ENCODE data around the gene ITGB6.

DNA sequence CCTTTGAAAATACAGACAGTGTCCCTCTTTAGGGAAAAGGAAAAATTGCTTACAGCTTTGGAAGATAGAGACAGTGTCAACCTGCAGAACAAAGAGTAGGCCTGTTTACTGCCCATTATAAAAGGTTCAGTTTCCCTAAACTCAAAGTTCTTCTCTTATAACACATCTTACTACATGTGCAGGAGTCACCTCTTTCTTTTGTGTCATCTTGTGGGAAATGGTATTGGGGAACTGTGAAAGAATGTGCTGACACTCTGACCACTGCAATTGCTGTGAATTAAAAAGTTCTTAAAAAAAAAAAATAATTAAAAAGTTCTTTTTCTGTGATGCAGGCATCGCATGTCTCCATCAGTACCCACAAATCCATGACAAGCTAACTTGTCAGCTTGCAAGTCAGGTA lies 2.9 kb upstream of the ITGB6 start:
- TF ChIP-seq, protein P1, sequence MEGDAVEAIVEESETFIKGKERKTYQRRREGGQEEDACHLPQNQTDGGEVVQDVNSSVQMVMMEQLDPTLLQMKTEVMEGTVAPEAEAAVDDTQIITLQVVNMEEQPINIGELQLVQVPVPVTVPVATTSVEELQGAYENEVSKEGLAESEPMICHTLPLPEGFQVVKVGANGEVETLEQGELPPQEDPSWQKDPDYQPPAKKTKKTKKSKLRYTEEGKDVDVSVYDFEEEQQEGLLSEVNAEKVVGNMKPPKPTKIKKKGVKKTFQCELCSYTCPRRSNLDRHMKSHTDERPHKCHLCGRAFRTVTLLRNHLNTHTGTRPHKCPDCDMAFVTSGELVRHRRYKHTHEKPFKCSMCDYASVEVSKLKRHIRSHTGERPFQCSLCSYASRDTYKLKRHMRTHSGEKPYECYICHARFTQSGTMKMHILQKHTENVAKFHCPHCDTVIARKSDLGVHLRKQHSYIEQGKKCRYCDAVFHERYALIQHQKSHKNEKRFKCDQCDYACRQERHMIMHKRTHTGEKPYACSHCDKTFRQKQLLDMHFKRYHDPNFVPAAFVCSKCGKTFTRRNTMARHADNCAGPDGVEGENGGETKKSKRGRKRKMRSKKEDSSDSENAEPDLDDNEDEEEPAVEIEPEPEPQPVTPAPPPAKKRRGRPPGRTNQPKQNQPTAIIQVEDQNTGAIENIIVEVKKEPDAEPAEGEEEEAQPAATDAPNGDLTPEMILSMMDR (conservative IDR thresholded peaks at IDR 0.05) = no peak
- no peak for TF ChIP-seq ZFX (IDR thresholded peaks at IDR 0.05)

Data from C4-2B (cell line).